Right lobe of liver (tissue), 6 donors: ENCODE data around the gene PLPP4. TPM values are rescaled to one million over a fixed set of nuclear protein-coding genes. Genes with fewer than 3 reads are reported as not detected.

Source experiments
- ATAC-seq, 4 donors: fragments of 200-7000 bp; cut with Tn5 transposase; one replicate each; pipeline ENCODE4 v1.9.1; 2020; ENCODE audit warnings: mild to moderate bottlenecking in 4 of 4, moderate library complexity in 4 of 4
- DNase-seq, 3 donors: peaks; one replicate each; pipeline ENCODE4 v3.0.0-alpha.2; 2020
- H3K27ac ChIP-seq, 3 donors: fragments of 200-600 bp; one replicate each; pipeline ENCODE4 v1.8.0; 2022
- H3K27me3 ChIP-seq, 2 donors: fragments of 200-600 bp; one replicate each; pipeline ENCODE4 v1.8.0; 2022
- H3K36me3 ChIP-seq, 4 donors: fragments of 200-600 bp; sonication (generic) in 1 of 4; one replicate each; pipeline versions ENCODE4 v1.5.1 to v1.8.0; 2017 to 2022; ENCODE audit warnings: control low read depth in 1 of 4
- H3K4me1 ChIP-seq, 4 donors: fragments of 200-600 bp; sonication (generic) in 1 of 4; one replicate each; pipeline versions ENCODE4 v1.5.1 to v1.8.0; 2017 to 2022; ENCODE audit warnings: control low read depth in 1 of 4
- H3K4me3 ChIP-seq, 3 donors: fragments of 200-600 bp; one replicate each; pipeline ENCODE4 v1.8.0; 2022
- H3K9me3 ChIP-seq, 4 donors: fragments of 200-600 bp; sonication (generic) in 1 of 4; one replicate each; pipeline versions ENCODE4 v1.5.1 to v1.8.0; 2017 to 2022; ENCODE audit warnings: control low read depth in 1 of 4
- CTCF ChIP-seq, 4 donors: fragments of 200-600 bp in 3 of 4; fragments of 450-650 bp in 1 of 4; IDR thresholded peaks; one replicate each; pipeline versions ENCODE4 v1.5.1 to v1.8.0; 2016 to 2022; ENCODE audit warnings: antibody characterized with exemption in 4 of 4, mild to moderate bottlenecking in 2 of 4
- POLR2A ChIP-seq: fragments of 450-650 bp; IDR thresholded peaks from one replicate; pipeline ENCODE4 v1.6.1; 2017; ENCODE audit warnings: antibody characterized with exemption, mild to moderate bottlenecking
- WGBS: methylation state at CpG from one replicate; pipeline ENCODE4 v1.1.6; 2018; ENCODE audit warnings: low coverage, low lambda C conversion rate; ENCODE audit not compliant: insufficient coverage; ENCODE audit errors: missing lambda C conversion rate; 5-methylcytosine and 5-hydroxymethylcytosine counted together
- intact Hi-C, 2 donors: fragments of 100-400 bp; cut with DNase I; formaldehyde crosslinking; loops; one replicate each; pipeline versions ENCODE4 v1.11.2 to v1.14.1; 2022
- total RNA-seq, 6 experiments: library from RNA; depleted of rRNA in 2 of 6; stranded (reverse); fragments of >200 nt in 2 of 6; fragmentation: NEBNext Ultra II Directional in 3 of 6; extraction: Animal tissue kit (Norgen Biotek cat#: 25700) in 3 of 6; gene quantifications; one replicate each; pipeline versions ENCODE4 v1.1.0 to v1.2.4, GENCODE V29; 2016 to 2023
- donor health status: DM: no; HTN: yes; CAD: no.
- donor health status: DM: no; HTN: no; CAD: no.
- donor health status: DM: no; HTN: no; CAD: no.
- donor health status: DM: no; HTN: yes; CAD: no.
- donor health status: DM: no; HTN: yes; CAD: no.

Gene PLPP4
- total RNA-seq, 6 experiments from 2014 or later = 0.35 to 0.81 (median 0.37) TPM; not detected in 1

GRCh38 chr10:120490288-120490687 is 33.3 kb downstream of the PLPP4 start:
- no peaks in the 10 kb centered on the region for H3K27me3 ChIP-seq
- no peak overlapping the region for H3K27ac ChIP-seq
- H3K4me3 ChIP-seq = no peak overlapping the region
- TF ChIP-seq POLR2A (no peak), CTCF (IDR thresholded peaks at IDR 0.05) (no peak)
- H3K9me3 ChIP-seq = no peaks in the 10 kb centered on the region
- intact Hi-C loops = no loop called here
- no CpG with 5 or more reads among the region's 1 CpG for WGBS
- no peaks in the 10 kb centered on the region for H3K4me1 ChIP-seq
- H3K36me3 ChIP-seq = no peaks in the 10 kb centered on the region
- DNase-seq (no peak), ATAC-seq (no peak)

- H3K4me1 ChIP-seq = no peaks in the 10 kb centered on the region
- no peaks in the 10 kb centered on the region for H3K27me3 ChIP-seq
- H3K27ac ChIP-seq = no peak overlapping the region
- ATAC-seq (no peak), DNase-seq (no peak)
- intact Hi-C loops = no loop called here
- no peak for TF ChIP-seq CTCF (IDR thresholded peaks at IDR 0.05)
- no peak for TF ChIP-seq POLR2A
- no peaks in the 10 kb centered on the region for H3K36me3 ChIP-seq
- 11% methylated on average over 3 of the region's 3 CpGs for WGBS
- no peaks in the 10 kb centered on the region for H3K9me3 ChIP-seq
- no peak overlapping the region for H3K4me3 ChIP-seq
These were observed 35.3 kb downstream of the PLPP4 start for GRCh38 chr10:120492346-120492745.

GRCh38 chr10:120493411-120494312 is 36.6 kb downstream of the PLPP4 start:
- TF ChIP-seq POLR2A = no peak
- no peak for TF ChIP-seq CTCF (IDR thresholded peaks at IDR 0.05)
- Histone ChIP-seq H3K9me3 (no peaks in the 10 kb centered on the region), H3K36me3 (no peaks in the 10 kb centered on the region), H3K4me3 (no peak overlapping the region), H3K27me3 (no peaks in the 10 kb centered on the region), H3K4me1 (no peaks in the 10 kb centered on the region), H3K27ac (no peak overlapping the region)
- intact Hi-C loops = no loop called here
- ATAC-seq = no peak
- DNase-seq = no peak
- WGBS = 68% methylated on average over 10 of the region's 11 CpGs

- no peak for ATAC-seq
- TF ChIP-seq CTCF (IDR thresholded peaks at IDR 0.05) (no peak), POLR2A (no peak)
- H3K27ac ChIP-seq = no peak overlapping the region
- no peak overlapping the region for H3K4me3 ChIP-seq
- intact Hi-C loops = no loop called here
- H3K27me3 ChIP-seq = no peaks in the 10 kb centered on the region
- no peaks in the 10 kb centered on the region for H3K9me3 ChIP-seq
- H3K36me3 ChIP-seq = no peaks in the 10 kb centered on the region
- no peaks in the 10 kb centered on the region for H3K4me1 ChIP-seq
- no peak for DNase-seq
- WGBS = 57% methylated on average over 4 of the region's 6 CpGs
These were observed 37.3 kb downstream of the PLPP4 start for GRCh38 chr10:120494313-120494710.
